Activated CD4-positive, alpha-beta T cell treated with anti-CD3 and anti-CD28 coated beads, Interleukin-2, amount 50 U/mL, for 16 hours (primary cell): ENCODE data around the gene ATRNL1.
A peak's percentile ranks its signal among the peaks of the same experiment; 100 is the strongest.
"Not testable (repeated sequence)": the region's sequence is repeated elsewhere in the genome, so short reads cannot be mapped to it uniquely, and the experiment has no call there.

Experiments used
- DNase-seq: peaks from one replicate; pipeline ENCODE4 v3.0.0-alpha.2; 2020

Gene ATRNL1

DNA sequence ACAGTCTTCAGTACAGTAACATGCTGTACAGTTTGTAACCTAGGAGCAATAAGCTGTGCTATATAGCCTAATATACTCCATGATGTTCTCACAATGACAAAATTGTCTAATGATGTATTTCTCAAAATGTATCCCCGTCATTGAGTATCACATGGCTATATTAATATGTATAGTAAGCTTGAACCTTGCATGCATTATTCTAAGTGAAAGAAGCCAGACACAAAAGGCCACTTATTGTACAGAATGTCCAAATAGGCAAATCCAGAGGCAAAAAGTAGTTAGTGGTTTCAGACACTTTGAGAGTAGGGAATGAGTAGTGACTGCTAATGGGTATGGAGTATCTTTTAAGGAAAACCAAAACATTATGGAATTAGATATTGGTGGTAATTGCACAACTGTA, 545.1 kb downstream of the ATRNL1 start:
- DNase-seq, result no peak

DNA sequence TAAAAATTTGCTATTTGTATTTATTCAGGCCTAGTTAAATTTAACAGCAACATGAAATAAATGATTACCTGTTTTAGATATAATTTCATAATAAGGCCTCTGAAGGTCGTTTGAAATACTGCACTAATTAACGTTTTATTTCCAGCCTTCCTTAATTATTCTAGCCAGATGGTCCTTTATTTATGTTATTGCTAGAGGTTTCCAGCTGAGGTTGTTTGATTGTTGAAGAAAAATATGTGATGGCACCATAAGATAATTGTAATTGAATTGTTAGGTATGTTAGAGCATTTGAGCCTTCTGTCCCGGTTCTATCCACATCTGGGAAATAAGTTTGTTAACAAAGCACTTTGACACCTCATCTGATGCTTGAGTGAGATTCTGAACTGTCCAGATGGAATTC, 556.1 kb downstream of the ATRNL1 start:
- no peak for DNase-seq

DNA sequence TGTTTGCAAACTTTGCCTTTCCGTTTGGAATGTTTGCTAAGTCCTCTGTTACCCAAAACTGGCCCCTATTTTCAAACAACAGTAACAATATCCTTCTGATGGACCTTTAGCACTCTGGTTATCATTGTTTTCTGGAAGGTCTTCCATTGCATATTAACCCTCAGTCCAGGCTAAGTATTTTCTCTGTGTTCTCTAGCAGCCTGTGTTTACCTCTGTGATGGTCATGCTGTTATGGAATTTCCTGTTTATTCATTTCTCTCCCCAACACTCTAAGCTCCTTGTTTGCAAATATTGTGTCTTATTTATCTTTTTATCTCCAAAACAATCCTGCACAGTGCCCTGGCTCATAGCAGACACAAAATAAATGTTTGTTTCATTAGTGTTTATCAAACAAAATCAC, 560.3 kb downstream of the ATRNL1 start:
- DNase-seq, result no peak

DNA sequence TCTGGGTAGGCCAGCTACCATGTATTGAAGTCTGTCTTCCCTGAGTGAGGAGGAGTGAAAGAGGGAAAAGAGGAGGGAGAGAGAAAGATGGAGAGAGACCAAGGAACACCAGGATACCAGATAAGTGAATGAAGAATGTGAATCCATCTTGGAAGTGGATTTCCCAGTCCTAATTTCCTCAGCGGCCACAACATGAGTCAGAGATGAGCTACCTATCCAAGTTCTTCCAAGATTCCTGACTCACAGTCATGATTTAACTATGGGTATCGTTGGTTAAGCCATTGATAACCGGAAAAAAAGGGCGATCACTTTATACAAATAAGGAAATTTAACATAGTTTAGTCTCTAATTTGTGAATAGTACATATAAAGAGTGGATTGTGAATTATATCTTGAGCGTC, 561.8 kb downstream of the ATRNL1 start:
- DNase-seq, result no peak

DNA sequence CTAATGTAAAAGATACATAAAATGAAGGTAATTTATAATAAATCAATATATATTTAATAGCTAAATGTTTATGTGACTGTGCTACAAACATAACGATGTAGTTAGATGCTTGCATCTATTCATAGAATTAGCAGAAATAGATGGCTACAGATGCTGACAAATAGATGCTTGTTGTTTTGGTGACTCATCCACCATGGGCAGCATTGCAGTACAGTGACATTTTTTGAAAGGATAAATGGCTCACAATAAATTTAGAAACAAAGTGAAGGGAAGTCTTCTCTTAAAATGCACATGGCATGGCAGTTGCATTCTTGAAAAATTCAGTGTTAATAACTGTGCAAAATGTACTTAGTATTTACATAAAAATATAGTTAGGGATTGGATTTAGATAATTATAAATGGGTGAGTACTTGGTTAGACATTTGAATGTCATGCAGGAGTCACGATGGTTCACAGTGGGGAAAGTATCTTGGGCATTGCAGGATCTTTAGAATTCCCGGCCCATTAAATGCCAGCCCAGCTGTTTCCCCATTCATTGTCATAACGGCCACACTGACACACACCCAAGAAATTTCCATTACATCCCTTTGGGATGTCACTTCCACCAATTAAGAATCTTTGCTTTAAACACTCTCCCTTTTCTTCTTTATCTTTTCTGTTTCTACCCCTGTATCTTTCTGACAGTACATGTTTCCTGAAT, 564.1 kb downstream of the ATRNL1 start:
- no peak for DNase-seq

DNA sequence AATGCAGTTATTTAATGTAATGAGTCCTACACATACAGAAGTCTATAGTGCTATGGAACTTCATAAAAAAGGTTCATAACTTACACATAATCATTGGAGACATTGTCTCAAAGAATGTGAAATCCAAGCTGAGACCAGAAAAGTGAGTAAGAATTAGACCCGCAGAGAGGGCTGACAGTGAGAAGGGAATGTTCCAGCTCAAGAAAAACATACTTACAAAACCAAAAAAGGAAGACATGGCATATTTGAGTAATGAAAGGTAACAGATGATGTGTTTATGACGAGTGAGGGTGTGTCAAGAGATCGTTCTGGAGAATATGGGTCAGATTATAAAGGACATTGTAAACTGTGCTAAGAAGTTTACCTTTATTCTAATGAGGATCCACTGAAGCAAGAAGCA, 566.5 kb downstream of the ATRNL1 start:
- no peak for DNase-seq

DNA sequence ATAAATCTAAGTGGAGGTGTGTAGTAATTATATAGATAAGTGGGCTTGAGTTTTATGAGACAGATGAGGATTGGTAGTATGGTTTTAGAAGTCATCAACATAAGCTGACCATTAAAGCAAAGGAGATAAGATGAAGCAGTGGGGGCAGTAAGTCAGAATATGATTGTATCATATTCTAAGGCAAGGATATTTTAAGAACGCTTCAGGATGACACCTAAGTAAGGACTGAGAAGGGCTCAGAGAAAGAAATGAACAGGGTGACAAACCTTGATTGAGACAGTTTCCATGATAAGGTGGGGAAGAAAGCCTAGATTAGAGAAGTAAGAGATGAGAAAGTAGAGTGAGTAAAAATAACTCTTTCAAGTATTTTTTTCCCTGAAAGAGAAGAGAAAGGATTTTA, 567.2 kb downstream of the ATRNL1 start:
- DNase-seq, result no peak

DNA sequence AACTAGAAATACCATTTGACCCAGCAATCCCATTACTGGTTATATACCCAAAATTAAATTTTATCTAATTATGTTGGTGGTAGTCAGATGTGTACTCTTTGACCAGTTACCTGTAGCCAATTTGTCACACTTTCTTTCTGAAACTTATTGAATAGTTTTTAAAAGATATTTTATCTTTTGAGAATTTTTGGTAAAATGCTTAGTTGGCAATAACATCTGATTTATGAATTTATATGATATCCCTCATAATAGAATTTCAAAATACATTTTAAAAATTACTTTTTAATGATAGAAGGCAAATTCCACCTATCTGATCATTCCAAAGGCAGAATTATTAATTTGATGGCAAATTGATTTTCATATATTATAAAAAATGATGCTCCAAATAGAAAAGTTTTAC, 569.3 kb downstream of the ATRNL1 start:
- DNase-seq, result no peak

DNA sequence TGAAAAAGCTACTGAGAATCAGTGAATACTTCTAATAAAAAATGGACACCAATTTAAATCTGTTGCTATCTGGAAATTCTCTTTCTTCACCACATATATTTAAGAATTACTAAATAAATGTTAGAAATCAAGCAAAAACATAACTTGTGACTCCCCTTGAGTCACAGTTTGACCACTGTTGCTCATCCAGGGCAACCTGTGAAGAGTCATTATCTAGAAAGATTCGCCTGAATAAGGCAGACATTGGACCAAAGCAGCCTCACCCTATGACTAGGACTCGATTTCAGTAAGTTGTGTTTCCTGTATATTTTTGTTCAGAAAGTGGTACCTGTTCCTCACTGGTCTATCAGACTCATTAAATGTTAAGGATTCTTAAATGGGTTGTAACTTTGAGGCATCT, 572.4 kb downstream of the ATRNL1 start:
- no peak for DNase-seq

DNA sequence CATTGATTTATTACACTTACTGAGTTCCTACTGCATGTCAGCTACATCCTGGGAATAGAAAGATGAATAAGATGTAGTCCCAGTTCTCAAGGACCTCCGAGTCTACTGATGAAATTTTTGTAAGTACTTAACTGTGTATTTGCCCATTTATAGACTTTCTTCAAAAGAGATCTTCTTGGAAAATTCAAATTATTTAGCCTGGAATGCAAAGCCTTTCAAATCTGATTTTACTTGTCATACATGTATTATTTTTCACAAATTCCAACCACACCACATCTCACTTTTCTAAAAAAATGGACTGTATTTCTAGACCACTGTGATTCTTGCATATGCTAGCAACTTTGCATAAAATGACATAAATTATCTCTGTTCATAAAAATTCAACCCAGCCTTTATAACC, 581.3 kb downstream of the ATRNL1 start:
- DNase-seq, result no peak

DNA sequence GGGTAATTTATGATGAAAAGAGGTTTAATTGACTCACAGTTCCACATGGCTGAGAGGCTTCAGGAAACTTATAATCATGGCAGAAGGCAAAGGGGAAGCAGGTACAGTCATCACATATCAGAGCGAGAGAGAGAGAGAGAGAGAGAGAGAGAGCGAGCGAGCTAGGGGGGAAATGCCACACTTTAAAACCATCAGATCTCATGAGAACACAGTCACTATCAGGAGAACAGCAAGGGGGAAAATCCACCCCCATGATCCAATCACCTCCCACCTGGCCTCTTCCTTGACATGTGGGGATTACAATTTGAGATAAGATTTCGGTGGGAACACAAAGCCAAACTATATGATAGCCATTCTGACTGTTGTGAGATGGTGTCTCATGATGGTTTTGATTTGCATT, 603.6 kb downstream of the ATRNL1 start:
- DNase-seq, result no peak

DNA sequence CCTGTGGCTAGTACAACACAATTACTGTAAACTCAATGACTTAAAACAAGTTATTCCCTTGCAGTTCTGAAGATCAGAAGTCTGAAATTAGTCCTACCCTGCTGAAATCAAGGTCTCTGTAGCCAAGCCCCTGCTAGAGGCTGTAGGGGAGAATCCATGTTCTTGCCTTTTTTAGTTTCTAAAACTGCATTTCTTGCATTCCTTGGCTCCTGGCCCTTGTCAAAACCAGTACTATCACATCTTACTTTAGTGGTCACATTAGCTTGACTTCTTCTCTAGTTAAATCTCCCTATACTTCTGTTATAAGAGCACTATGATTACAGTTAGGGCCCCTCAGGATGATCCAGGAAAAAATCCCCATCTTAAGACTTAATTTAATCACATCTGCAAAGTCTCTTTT, 612.9 kb downstream of the ATRNL1 start:
- no peak for DNase-seq

DNA sequence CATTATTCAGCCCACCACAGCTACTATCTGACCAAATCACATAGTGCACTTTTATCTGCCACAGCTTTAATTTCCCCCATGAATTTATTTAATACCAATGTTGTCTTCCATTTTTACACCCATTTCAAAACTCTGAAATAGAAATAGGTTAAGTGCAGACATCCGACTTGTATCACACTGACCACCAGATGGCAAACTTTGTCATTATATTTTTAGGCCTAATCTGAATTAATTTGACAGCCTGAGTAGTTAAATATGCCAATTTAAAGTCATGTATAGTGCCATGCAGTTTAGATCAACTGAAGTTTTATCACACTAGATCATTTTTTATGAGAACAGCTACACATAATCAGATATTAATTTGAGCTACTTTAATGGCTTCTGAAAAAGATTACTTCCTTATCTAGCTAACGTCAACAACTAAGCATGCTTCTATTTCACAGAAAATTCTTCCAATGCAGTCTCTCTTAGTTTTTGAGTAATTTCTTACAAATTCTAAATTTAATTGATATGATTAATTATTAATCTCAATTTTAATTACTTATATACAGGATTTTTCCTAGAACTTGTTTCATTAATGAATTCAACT, 613.4 kb downstream of the ATRNL1 start:
- DNase-seq, result peak; percentile 12

DNA sequence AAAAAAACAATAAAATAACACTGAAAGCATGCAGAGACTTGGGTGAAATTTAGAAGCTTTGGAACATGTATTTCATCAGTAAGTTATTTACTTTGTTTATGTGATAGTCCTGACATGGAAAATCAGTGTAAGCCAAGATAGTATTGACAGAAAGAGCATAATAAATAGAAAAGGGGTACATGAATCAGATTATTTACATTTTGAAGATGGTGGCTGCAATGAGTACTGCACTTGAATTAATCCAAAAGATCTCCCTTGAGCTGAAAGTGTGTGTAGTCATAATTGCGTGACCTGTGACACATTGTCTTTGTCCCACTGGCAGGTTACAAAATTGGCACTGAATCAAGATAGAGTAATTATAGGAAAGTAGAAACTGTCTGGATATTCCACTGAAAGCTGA, 617.0 kb downstream of the ATRNL1 start:
- no peak for DNase-seq

DNA sequence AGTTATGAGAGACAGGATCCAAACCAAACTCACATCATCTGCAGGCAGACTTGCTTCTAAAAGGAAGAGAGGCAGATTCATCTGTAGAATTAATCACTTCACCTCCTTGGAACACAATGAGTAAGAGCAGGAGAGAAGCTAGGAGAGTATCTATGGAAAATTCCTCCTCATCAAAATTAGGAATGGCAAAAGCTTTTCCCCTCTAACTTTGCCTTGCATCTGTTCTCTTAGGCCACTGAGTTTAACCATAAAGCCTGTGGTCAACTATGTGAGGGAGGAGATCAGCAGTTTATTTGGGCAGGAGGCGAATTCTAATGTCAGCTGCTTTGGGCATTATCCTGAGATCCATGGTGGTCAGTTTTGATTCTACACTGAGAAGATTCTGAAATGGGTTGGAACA, 618.1 kb downstream of the ATRNL1 start:
- no peak for DNase-seq

DNA sequence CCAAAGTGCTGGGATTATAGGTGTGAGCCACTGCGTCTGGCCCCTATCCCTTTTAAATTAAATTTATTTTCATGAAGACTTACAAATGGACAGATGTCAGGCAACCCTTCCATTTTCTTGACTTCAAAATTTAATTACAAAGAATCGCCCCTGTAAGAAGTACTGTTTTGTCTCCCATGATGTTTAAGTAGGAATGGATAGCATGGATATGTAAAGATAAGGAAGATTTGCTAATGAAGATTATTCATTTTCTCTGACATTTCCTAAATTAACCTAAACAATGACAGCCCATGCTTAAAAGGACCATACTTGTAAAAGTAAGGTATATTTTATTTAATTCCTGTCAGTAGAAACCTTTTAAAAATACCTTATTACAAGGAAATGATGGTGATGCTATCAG, 627.0 kb downstream of the ATRNL1 start:
- no peak for DNase-seq

DNA sequence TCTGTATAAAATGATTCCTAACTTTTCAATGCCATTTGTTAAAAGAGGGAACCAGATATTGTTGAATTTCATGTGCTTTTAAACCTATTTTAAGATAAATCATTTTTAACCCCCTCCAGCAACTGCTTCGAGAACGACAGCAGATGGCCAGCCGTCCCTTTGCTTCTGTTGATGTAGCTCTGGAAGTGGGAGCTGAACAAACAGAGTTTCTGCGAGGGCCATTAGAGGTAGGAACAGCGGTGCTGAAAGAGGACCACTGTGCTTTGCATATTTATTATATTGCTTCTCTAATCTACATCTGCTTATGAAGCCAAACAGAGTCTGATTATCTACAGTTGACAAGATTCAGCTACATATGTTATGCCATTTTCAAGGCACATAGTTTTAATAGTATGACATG, 634.0 kb downstream of the ATRNL1 start:
- DNase-seq, result no peak

DNA sequence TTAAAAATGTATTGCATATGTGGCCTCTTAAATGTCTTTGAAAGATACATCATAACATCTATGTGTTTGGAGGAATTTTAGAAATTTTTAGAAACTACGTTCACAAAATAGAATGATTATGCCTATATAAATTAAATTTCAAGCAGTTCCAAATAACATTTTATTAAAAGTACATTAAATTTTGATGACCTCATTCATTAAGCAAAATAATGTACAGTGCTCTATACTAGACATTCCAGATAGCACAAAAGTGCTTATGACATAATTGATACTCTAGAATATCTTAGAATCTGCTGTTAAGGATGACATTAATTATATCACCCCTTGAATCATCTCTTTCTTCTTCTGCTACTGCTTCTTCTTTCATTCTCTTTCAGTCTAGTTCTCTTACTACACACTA, 650.9 kb downstream of the ATRNL1 start:
- no peak for DNase-seq

DNA sequence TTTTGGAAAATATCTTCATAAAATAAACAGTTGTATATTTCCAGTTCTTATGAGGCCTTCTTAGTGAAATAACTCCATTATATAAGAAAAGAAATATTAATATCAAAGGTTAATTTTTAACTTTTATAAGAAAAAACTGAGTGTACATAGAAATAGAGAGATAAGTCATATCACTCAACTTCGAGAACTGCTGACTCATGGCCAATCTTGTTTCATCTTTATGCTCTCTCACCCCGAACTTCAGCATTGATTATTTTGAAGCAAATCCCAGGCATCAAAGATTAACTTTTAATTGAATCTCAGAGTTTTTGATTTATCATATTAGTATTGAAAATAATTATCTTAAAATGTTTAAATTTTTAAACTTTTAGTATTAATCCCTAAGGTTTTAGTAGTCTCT, 652.8 kb downstream of the ATRNL1 start:
- DNase-seq, result no peak

DNA sequence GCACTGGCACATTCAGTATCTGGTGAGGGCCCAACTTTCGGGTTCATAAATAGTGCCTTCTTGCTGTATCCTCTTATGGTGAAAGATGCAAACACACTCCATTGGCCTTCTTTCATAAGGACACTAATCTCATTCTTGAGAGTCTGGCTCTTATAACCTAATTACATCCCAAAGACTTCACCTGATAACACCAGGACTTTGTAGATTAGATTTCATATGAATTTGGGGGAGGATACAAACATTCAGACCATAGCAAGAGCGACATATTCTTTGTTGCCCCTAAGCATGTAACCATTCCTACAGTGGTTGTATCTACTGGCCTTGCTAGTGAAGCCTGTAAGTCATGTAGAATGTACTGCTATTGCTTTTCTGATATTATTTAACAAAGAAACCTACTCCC, 654.6 kb downstream of the ATRNL1 start:
- DNase-seq, result no peak

DNA sequence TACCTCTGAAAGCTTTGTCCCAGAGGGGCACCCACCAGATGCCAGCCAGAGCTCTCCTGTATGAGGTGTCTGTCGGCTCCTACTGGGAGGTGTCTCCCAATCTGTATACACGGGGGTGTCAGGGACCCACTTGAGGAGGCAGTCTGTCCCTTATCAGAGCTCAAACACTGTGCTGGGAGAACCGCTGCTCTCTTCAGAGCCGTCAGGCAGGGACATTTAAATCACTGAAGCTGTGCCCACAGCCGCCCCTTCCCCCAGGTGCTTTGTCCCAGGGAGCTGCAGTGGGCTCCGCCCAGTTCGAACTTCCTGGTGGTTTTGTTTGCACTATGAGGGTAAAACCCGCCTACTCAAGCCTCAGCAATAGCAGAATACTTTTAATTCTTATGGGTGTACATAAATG, 665.3 kb downstream of the ATRNL1 start:
- DNase-seq, result not testable (repeated sequence)

DNA sequence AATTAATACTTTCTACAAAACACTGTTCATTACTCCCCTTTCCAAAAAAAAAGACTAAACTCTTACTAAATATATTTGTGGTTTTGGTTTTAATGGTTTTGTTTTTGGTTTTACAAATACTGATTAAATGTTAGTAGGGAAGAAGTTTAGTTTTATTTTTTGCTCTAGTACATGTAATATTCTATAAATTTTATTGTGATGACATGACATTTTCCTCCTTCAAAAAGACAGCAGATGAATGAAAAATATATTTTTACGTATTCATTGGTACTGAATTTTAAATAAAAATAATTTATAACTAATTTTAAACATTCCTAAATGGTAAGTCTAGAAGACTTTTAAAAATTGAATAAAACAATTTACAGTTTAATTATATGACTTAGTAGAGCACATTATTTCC, 667.0 kb downstream of the ATRNL1 start:
- no peak for DNase-seq

DNA sequence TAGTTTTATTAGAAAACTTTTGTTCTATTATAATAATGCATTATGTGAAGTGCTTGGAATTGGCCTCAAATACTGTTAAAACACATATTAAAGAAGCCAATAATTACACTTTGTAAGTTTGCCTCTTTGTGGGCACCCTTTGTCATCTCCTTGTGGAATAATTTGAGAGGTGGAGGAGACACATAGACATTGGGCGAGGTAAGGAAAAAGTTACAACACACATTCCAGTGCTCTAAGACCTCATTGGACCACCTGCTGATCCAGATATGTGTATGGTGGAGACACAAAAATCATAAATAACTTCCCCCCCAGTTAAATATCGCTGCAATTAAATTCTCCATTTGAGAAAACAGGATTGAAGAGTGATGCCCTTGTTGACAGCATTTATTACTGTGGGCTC, 668.0 kb downstream of the ATRNL1 start:
- DNase-seq, result no peak

DNA sequence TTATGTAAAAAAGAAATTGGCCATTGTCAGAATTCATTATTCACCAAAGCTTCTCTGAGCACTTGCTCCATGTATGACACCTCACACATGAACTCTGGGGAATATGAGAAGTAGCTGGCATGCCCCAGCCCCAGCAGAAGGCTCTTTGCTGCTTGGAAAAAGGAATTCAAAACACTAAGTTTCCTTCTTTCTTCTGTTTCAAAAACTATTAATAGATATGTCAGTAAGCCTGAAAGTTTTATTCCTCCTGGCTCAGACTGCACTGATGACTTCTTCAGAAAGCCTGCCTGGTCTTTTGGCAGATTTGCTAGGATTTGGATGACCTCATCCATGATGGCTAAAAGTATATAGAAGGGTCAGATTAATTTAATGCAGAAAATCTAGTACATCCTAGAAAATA, 668.9 kb downstream of the ATRNL1 start:
- no peak for DNase-seq

DNA sequence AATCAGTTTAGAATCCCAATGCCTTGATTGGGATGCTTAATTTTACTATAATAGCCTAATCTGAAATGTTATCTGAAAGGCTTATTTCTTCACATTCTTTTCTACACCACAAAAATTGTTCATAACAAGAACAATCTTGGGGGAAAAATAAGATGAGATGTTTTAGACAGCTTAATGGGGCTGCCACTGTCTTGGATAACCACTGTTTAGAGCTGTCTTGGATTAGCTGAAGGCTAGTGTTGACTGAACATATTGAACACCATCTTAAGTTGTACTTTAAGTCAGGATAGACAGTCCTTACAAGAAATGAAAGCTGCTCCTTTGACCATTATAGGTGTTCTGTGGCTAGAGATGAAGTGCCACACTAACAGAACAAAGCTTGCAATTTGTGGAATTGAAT, 678.6 kb downstream of the ATRNL1 start:
- no peak for DNase-seq
